ENCODE measurements around the gene BMPER.

- no peak for TF ChIP-seq POLR2A (IDR thresholded peaks at IDR 0.05; ENCODE audit: low read depth)
- TF ChIP-seq POLR2AphosphoS5 (IDR thresholded peaks at IDR 0.05), result no peak
- TF ChIP-seq CTCF (IDR thresholded peaks at IDR 0.05), result no peak
Observed at GRCh38 chr7:34111031-34111430, 205.7 kb downstream of the BMPER start.

All from esophagus muscularis mucosa (tissue), 3 donors.